WERI-Rb-1 (cell line): ENCODE measurements around the gene HHAT.
"Not testable (repeated sequence)": the region's sequence is repeated elsewhere in the genome, so short reads cannot be mapped to it uniquely, and the experiment has no call there.

Source experiments
- DNase-seq: peaks from one replicate; pipeline ENCODE4 v3.0.0-alpha.2; 2020
- H3K27ac ChIP-seq: fragments of 250-450 bp; sonication (Bioruptor Pico); 2 replicates; pipeline ENCODE4 v1.5.1; 2020; ENCODE audit warnings: mild to moderate bottlenecking, moderate library complexity
- H3K27me3 ChIP-seq: fragments of 250-450 bp; sonication (Bioruptor Pico); 2 replicates; pipeline ENCODE4 v1.5.1; 2021; ENCODE audit warnings: mild to moderate bottlenecking, low read depth, moderate library complexity; ENCODE audit not compliant: insufficient read depth, severe bottlenecking
- H3K36me3 ChIP-seq: fragments of 250-450 bp; sonication (Bioruptor Pico); 2 replicates; pipeline ENCODE4 v1.5.1; 2020; ENCODE audit warnings: mild to moderate bottlenecking, moderate library complexity
- H3K4me3 ChIP-seq: 2 replicates; pipeline ENCODE4 v1.5.1; 2011; ENCODE audit warnings: low read depth, mild to moderate bottlenecking, control low read depth, low read length
- H3K9me3 ChIP-seq: fragments of 250-450 bp; sonication (Bioruptor Pico); 2 replicates; pipeline ENCODE4 v1.5.1; 2021; ENCODE audit warnings: mild to moderate bottlenecking, moderate library complexity; ENCODE audit not compliant: severe bottlenecking
- TF ChIP-seq, protein P1 (sequence below): IDR thresholded peaks from 2 replicates; pipeline ENCODE4 v1.5.1; 2011; ENCODE audit warnings: low read depth, mild to moderate bottlenecking, control low read depth, inconsistent platforms, low read length

The HHAT gene

GRCh38 chr1:210397681-210398080 is 69.0 kb downstream of the HHAT start:
- TF ChIP-seq, protein P1, sequence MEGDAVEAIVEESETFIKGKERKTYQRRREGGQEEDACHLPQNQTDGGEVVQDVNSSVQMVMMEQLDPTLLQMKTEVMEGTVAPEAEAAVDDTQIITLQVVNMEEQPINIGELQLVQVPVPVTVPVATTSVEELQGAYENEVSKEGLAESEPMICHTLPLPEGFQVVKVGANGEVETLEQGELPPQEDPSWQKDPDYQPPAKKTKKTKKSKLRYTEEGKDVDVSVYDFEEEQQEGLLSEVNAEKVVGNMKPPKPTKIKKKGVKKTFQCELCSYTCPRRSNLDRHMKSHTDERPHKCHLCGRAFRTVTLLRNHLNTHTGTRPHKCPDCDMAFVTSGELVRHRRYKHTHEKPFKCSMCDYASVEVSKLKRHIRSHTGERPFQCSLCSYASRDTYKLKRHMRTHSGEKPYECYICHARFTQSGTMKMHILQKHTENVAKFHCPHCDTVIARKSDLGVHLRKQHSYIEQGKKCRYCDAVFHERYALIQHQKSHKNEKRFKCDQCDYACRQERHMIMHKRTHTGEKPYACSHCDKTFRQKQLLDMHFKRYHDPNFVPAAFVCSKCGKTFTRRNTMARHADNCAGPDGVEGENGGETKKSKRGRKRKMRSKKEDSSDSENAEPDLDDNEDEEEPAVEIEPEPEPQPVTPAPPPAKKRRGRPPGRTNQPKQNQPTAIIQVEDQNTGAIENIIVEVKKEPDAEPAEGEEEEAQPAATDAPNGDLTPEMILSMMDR: no peak
- H3K9me3 ChIP-seq: no peaks in the 10 kb centered on the region
- no peak overlapping the region for H3K4me3 ChIP-seq
- DNase-seq: no peak
- H3K27me3 ChIP-seq: no peaks in the 10 kb centered on the region
- H3K36me3 ChIP-seq: no peaks in the 10 kb centered on the region; the same call in 1 of the 2 replicates
- H3K27ac ChIP-seq: no peak overlapping the region

DNA sequence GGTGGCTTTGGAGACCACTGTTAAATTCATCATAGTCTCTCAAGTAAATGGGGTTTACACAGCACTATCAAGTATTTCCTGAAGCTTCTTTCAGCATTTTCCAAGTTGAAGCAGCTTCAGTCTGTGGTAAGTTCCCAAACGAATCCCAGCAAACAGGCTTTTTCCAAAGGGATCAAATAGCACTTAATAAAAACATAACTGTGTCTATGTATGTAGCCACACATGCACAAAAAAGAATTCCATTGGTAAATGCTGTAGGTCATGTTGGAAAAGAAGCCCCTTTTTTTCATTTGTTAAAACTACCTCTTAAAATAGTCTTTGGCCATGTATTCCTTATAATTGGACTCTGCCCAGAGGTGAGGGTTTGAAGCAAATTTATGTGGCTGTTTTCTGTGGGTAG is 69.8 kb downstream of the HHAT start:
- H3K36me3 ChIP-seq: no peaks in the 10 kb centered on the region; the same call in 1 of the 2 replicates
- H3K4me3 ChIP-seq: no peak overlapping the region
- DNase-seq: no peak
- TF ChIP-seq, protein P1: no peak
- H3K9me3 ChIP-seq: no peaks in the 10 kb centered on the region
- no peaks in the 10 kb centered on the region for H3K27me3 ChIP-seq
- H3K27ac ChIP-seq: no peak overlapping the region

GRCh38 chr1:210400043-210400840 is 71.5 kb downstream of the HHAT start:
- no peaks in the 10 kb centered on the region; the same call in 1 of the 2 replicates for H3K36me3 ChIP-seq
- no peaks in the 10 kb centered on the region for H3K27me3 ChIP-seq
- no peak overlapping the region for H3K4me3 ChIP-seq
- no peak overlapping the region for H3K27ac ChIP-seq
- peak; percentile 75 for DNase-seq
- TF ChIP-seq, protein P1: peak; percentile 97
- H3K9me3 ChIP-seq: no peaks in the 10 kb centered on the region

DNA sequence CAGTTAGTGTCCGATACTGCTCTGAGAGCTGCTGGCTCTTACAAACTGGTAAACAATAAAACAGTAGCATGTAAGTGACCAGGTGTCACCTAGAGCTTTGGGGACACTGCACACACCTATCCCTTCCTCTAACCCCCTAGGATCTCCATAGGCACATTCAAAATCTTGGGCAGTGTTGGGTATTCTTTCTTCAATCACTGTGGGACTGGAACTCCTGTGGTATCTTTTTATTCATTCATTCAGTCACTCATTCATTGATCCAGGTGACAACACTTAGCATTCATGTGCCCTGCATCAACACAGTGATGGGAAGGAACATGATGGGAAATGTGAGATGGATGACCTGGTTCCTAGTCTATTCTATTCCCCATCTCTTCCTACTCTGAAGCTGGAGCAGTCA is 73.9 kb downstream of the HHAT start:
- Histone ChIP-seq H3K36me3 (no peaks in the 10 kb centered on the region), H3K9me3 (no peaks in the 10 kb centered on the region), H3K4me3 (no peak overlapping the region), H3K27ac (no peak overlapping the region), H3K27me3 (no peaks in the 10 kb centered on the region)
- no peak for DNase-seq
- TF ChIP-seq, protein P1: no peak

DNA sequence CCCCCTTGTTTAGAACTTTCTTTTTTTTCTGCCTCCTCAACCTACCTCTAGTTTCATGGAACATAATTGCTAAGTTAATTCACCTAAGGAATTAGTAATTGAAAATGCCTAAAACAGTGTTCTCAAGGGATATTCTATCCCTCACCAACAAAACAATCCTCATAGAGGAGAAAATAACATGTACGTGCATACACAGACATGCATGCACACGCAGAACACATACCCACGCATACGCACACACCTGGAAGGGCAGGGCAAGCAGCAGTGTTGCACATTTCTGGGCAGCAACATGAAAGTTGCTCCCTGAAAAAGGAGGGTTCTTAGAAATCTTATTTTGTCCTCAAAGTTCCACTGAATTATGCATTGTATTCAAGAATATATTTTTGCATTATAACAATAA is 76.6 kb downstream of the HHAT start:
- no peak overlapping the region for H3K4me3 ChIP-seq
- TF ChIP-seq, protein P1: no peak
- H3K36me3 ChIP-seq: no peaks in the 10 kb centered on the region
- H3K27me3 ChIP-seq: no peaks in the 10 kb centered on the region
- no peak for DNase-seq
- H3K9me3 ChIP-seq: no peaks in the 10 kb centered on the region
- H3K27ac ChIP-seq: no peak overlapping the region

- H3K36me3 ChIP-seq, H3K27me3 ChIP-seq, H3K9me3 ChIP-seq, H3K4me3 ChIP-seq: not testable (repeated sequence)
- peak; percentile 69 for DNase-seq
- H3K27ac ChIP-seq: peak overlapping the region; percentile 69
Measured at GRCh38 chr1:210406341-210406740, 77.6 kb downstream of the HHAT start.
